Neural cell (in vitro differentiated cells): Measurements from ENCODE around the gene MACC1. TPM values are rescaled to one million over a fixed set of nuclear protein-coding genes. Genes with fewer than 3 reads are reported as not detected.

ENCODE experiments used
- H2AFZ ChIP-seq: fragments of 200-600, 300-800 bp; sonication (generic), shearing (Covaris generic); 2 replicates; pipeline ENCODE4 v1.6.0; 2014; ENCODE audit warnings: low read depth, mild to moderate bottlenecking, antibody characterized with exemption, low read length, moderate library complexity
- H3F3A ChIP-seq: fragments of 200-600 bp; shearing (Covaris generic); 2 replicates; pipeline ENCODE4 v1.6.1; 2016; ENCODE audit warnings: mild to moderate bottlenecking, moderate library complexity, mixed read lengths, antibody characterized with exemption, low read length; ENCODE audit not compliant: insufficient read depth, poor library complexity, severe bottlenecking
- H3K27ac ChIP-seq: fragments of 200-600, 300-800 bp; sonication (generic), shearing (Covaris generic); 2 replicates; pipeline ENCODE4 v1.5.1; 2014; ENCODE audit warnings: mild to moderate bottlenecking, low read length, moderate library complexity
- H3K27me3 ChIP-seq: fragments of 300-800, 200-600 bp; sonication (generic), shearing (Covaris generic); 2 replicates; pipeline ENCODE4 v1.6.0; 2014; ENCODE audit warnings: mild to moderate bottlenecking, low read depth, low read length, moderate library complexity; ENCODE audit not compliant: insufficient read depth
- H3K36me3 ChIP-seq: fragments of 300-800, 200-600 bp; sonication (generic), shearing (Covaris generic); 2 replicates; pipeline ENCODE4 v1.5.1; 2014; ENCODE audit warnings: mild to moderate bottlenecking, antibody characterized with exemption, low read length, moderate library complexity; ENCODE audit not compliant: insufficient read depth
- H3K4me2 ChIP-seq: fragments of 300-800, 200-600 bp; sonication (generic), shearing (Covaris generic); 2 replicates; pipeline ENCODE4 v1.6.0; 2014; ENCODE audit warnings: mild to moderate bottlenecking, low read length
- H3K4me3 ChIP-seq: fragments of 300-800, 200-600 bp; sonication (generic), shearing (Covaris generic); 2 replicates; pipeline ENCODE4 v1.5.1; 2014; ENCODE audit warnings: mild to moderate bottlenecking, low read length, moderate library complexity
- H3K79me2 ChIP-seq: fragments of 200-600 bp; shearing (Covaris generic); replicated peaks from 2 replicates; pipeline ENCODE4 v1.6.0; 2014; ENCODE audit warnings: mild to moderate bottlenecking, low read length, moderate library complexity; ENCODE audit not compliant: insufficient read depth
- H3K9ac ChIP-seq: fragments of 300-800, 200-600 bp; sonication (generic), shearing (Covaris generic); 2 replicates; pipeline ENCODE4 v1.6.1; 2016; ENCODE audit warnings: mild to moderate bottlenecking, low read length, mixed read lengths
- H3K9me2 ChIP-seq: fragments of 200-600 bp; shearing (Covaris generic); 2 replicates; pipeline ENCODE4 v1.6.1; 2016; ENCODE audit warnings: mild to moderate bottlenecking, low read length, mixed read lengths; ENCODE audit not compliant: insufficient read depth
- H3K9me3 ChIP-seq: fragments of 200-600, 300-800 bp; sonication (generic), shearing (Covaris generic); 2 replicates; pipeline ENCODE4 v1.6.1; 2016; ENCODE audit warnings: mild to moderate bottlenecking, mixed run types, low read length, moderate library complexity, mixed read lengths
- H4K20me1 ChIP-seq: fragments of 200-600 bp; shearing (Covaris generic); 2 replicates; pipeline ENCODE4 v1.6.1; 2016; ENCODE audit warnings: mild to moderate bottlenecking, mixed run types; ENCODE audit not compliant: insufficient read depth
- EP300 ChIP-seq: fragments of 450-650 bp; conservative IDR thresholded peaks from 2 replicates; pipeline ENCODE4 v1.6.1; 2014; ENCODE audit warnings: antibody characterized with exemption, mild to moderate bottlenecking, moderate library complexity; ENCODE audit not compliant: poor library complexity, severe bottlenecking
- EZH2 ChIP-seq: fragments of 200-600, 300-800 bp; shearing (Covaris generic), sonication (generic); IDR thresholded peaks from 2 replicates; pipeline ENCODE4 v1.6.1; 2014; ENCODE audit warnings: antibody characterized with exemption, low read length, borderline replicate concordance, mild to moderate bottlenecking; ENCODE audit not compliant: insufficient read depth, poor library complexity, severe bottlenecking
- MXI1 ChIP-seq: fragments of 450-650 bp; conservative IDR thresholded peaks from 2 replicates; pipeline ENCODE4 v1.6.1; 2014; ENCODE audit warnings: antibody characterized with exemption, mild to moderate bottlenecking; ENCODE audit not compliant: poor library complexity, severe bottlenecking
- POLR2AphosphoS5 ChIP-seq: IDR thresholded peaks from 2 replicates; pipeline ENCODE4 v1.6.1; 2012
- RAD21 ChIP-seq: fragments of 450-650 bp; conservative IDR thresholded peaks from 2 replicates; pipeline ENCODE4 v1.6.1; 2014; ENCODE audit warnings: antibody characterized with exemption, mild to moderate bottlenecking, moderate library complexity
- SMC3 ChIP-seq: fragments of 450-650 bp; conservative IDR thresholded peaks from 2 replicates; pipeline ENCODE4 v1.6.1; 2014; ENCODE audit warnings: antibody characterized with exemption, mild to moderate bottlenecking, moderate library complexity; ENCODE audit not compliant: poor library complexity
- TAF1 ChIP-seq: IDR thresholded peaks from 2 replicates; pipeline ENCODE4 v1.6.1; 2012; ENCODE audit warnings: low read depth
- polyA minus RNA-seq: library from RNA; depleted of rRNA, polyadenylated mRNA; stranded (reverse); fragments of >200 nt; gene quantifications from 2 replicates; pipeline ENCODE4 v1.2.3, GENCODE V29; 2014
- polyA plus RNA-seq: library from polyadenylated mRNA; depleted of rRNA; stranded (reverse); fragments of >200 nt; gene quantifications from 2 replicates; pipeline ENCODE4 v1.2.3, GENCODE V29; 2014
- TF ChIP-seq, protein P1 (sequence below): fragments of 450-650 bp; IDR thresholded peaks from 2 replicates; pipeline ENCODE4 v1.5.1; 2014; ENCODE audit warnings: antibody characterized with exemption, mild to moderate bottlenecking, moderate library complexity; ENCODE audit not compliant: poor library complexity, severe bottlenecking
- TF ChIP-seq, protein P2 (sequence below): IDR thresholded peaks from 2 replicates; pipeline ENCODE4 v1.6.1; 2012; ENCODE audit warnings: borderline replicate concordance

MACC1 gene, protein sequence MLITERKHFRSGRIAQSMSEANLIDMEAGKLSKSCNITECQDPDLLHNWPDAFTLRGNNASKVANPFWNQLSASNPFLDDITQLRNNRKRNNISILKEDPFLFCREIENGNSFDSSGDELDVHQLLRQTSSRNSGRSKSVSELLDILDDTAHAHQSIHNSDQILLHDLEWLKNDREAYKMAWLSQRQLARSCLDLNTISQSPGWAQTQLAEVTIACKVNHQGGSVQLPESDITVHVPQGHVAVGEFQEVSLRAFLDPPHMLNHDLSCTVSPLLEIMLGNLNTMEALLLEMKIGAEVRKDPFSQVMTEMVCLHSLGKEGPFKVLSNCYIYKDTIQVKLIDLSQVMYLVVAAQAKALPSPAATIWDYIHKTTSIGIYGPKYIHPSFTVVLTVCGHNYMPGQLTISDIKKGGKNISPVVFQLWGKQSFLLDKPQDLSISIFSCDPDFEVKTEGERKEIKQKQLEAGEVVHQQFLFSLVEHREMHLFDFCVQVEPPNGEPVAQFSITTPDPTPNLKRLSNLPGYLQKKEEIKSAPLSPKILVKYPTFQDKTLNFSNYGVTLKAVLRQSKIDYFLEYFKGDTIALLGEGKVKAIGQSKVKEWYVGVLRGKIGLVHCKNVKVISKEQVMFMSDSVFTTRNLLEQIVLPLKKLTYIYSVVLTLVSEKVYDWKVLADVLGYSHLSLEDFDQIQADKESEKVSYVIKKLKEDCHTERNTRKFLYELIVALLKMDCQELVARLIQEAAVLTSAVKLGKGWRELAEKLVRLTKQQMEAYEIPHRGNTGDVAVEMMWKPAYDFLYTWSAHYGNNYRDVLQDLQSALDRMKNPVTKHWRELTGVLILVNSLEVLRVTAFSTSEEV
- 0.20 and 0.22 TPM in 2 replicates for polyA plus RNA-seq
- polyA minus RNA-seq, result 0.49 and 0.58 TPM in 2 replicates

DNA sequence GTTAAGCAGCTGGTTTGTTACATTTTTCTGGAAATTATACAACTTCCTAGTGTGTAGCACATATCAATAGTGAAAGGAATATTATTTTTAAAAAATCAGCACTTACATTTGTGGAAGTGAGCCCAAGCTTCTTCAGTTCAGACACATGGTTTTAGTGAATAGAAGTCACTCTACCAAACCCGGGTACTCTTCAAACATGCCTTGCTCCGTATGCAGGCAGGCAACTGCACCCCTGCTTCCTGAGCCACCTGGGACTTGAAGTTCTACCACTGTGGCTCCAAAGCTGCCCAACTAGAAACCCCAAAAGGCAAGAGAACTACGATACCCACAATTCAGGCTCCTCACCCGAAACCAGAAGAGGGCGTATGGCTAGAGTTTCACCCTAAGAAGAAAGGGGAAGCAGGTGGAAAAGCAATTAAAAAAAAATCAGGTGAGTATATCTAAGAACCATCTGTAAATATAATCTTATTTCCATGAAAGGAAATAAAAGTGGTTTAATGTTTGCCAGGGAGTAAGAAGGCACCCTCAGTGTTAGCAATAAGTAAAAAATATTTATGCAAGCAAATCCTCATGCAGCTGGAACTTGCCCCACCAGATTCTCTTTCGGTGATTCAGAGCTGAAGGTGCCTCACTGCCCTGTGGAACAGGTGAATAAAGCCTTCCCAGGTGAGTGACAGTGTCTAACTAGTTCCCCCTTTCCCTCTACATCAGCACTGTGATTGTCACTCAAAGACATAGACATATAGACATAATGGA lies at the start of gene MACC1:
TSS of gene MACC1 (minus strand) at position 192 of the 756 bp plus-strand sequence. CDS start 55,522 bp downstream, outside the sequence.
- Histone ChIP-seq H3K27me3 (no peaks in the 10 kb centered on the region), H3K4me3 (no peak within 1 kb of the TSS), H3K27ac (no peak within 1 kb of the TSS), H3K9me2 (no peaks in the 10 kb centered on the region), H3K4me2 (no peak within 1 kb of the TSS), H3K79me2 (no peaks in the 10 kb centered on the region), H3F3A (no peaks in the 10 kb centered on the region), H3K36me3 (no peaks in the 10 kb centered on the region), H3K9me3 (no peaks in the 10 kb centered on the region), H2AFZ (no peak within 1 kb of the TSS), H4K20me1 (no peaks in the 10 kb centered on the region), H3K9ac (no peak within 1 kb of the TSS)
- TF ChIP-seq RAD21, result no peak
- no peak for TF ChIP-seq EP300
- TF ChIP-seq MXI1, result no peak
- TF ChIP-seq TAF1, result no peak
- TF ChIP-seq POLR2AphosphoS5, result no peak
- TF ChIP-seq SMC3, result no peak
- TF ChIP-seq, protein P1, sequence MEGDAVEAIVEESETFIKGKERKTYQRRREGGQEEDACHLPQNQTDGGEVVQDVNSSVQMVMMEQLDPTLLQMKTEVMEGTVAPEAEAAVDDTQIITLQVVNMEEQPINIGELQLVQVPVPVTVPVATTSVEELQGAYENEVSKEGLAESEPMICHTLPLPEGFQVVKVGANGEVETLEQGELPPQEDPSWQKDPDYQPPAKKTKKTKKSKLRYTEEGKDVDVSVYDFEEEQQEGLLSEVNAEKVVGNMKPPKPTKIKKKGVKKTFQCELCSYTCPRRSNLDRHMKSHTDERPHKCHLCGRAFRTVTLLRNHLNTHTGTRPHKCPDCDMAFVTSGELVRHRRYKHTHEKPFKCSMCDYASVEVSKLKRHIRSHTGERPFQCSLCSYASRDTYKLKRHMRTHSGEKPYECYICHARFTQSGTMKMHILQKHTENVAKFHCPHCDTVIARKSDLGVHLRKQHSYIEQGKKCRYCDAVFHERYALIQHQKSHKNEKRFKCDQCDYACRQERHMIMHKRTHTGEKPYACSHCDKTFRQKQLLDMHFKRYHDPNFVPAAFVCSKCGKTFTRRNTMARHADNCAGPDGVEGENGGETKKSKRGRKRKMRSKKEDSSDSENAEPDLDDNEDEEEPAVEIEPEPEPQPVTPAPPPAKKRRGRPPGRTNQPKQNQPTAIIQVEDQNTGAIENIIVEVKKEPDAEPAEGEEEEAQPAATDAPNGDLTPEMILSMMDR, result no peak

DNA sequence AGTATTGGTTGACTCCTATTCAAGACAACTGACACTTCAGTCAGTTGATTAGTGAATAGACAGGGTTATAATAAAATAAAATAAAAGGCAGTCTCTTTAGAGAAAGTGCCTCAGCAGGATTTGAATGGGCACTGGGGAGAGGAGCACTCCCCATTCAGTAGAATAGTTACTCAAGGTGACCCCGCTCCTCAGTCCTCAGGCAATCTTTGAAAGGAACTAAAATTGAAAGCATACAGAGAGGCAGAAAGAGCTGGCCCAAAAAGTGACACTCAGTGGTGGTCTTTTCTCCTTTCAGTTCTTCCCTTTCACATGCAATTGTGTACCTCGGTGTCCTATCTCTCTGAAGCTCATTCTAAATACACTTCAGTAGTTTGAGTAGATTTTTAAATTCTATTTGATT lies 47.4 kb upstream of the MACC1 start:
- Histone ChIP-seq H4K20me1 (no peaks in the 10 kb centered on the region), H3K4me2 (no peak overlapping the region), H3K4me3 (no peak overlapping the region), H3K9me3 (no peaks in the 10 kb centered on the region), H3K79me2 (no peaks in the 10 kb centered on the region), H3K36me3 (no peaks in the 10 kb centered on the region), H3K27ac (no peak overlapping the region), H3F3A (peaks cover 3% of the 10 kb centered on the region), H3K9me2 (no peaks in the 10 kb centered on the region), H2AFZ (no peak overlapping the region), H3K27me3 (no peaks in the 10 kb centered on the region), H3K9ac (no peak overlapping the region)
- TF ChIP-seq EZH2, result no peak
- TF ChIP-seq POLR2AphosphoS5, result no peak
- TF ChIP-seq MXI1, result no peak
- no peak for TF ChIP-seq EP300
- no peak for TF ChIP-seq SMC3
- TF ChIP-seq, protein P1, result no peak
- TF ChIP-seq RAD21, result no peak
- TF ChIP-seq, protein P2, sequence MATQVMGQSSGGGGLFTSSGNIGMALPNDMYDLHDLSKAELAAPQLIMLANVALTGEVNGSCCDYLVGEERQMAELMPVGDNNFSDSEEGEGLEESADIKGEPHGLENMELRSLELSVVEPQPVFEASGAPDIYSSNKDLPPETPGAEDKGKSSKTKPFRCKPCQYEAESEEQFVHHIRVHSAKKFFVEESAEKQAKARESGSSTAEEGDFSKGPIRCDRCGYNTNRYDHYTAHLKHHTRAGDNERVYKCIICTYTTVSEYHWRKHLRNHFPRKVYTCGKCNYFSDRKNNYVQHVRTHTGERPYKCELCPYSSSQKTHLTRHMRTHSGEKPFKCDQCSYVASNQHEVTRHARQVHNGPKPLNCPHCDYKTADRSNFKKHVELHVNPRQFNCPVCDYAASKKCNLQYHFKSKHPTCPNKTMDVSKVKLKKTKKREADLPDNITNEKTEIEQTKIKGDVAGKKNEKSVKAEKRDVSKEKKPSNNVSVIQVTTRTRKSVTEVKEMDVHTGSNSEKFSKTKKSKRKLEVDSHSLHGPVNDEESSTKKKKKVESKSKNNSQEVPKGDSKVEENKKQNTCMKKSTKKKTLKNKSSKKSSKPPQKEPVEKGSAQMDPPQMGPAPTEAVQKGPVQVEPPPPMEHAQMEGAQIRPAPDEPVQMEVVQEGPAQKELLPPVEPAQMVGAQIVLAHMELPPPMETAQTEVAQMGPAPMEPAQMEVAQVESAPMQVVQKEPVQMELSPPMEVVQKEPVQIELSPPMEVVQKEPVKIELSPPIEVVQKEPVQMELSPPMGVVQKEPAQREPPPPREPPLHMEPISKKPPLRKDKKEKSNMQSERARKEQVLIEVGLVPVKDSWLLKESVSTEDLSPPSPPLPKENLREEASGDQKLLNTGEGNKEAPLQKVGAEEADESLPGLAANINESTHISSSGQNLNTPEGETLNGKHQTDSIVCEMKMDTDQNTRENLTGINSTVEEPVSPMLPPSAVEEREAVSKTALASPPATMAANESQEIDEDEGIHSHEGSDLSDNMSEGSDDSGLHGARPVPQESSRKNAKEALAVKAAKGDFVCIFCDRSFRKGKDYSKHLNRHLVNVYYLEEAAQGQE, result no peak
- no peak for TF ChIP-seq TAF1
